ENCODE data around the gene DNAH1.
A peak's percentile ranks its signal among the peaks of the same experiment; 100 is the strongest.

The DNAH1 gene

DNA sequence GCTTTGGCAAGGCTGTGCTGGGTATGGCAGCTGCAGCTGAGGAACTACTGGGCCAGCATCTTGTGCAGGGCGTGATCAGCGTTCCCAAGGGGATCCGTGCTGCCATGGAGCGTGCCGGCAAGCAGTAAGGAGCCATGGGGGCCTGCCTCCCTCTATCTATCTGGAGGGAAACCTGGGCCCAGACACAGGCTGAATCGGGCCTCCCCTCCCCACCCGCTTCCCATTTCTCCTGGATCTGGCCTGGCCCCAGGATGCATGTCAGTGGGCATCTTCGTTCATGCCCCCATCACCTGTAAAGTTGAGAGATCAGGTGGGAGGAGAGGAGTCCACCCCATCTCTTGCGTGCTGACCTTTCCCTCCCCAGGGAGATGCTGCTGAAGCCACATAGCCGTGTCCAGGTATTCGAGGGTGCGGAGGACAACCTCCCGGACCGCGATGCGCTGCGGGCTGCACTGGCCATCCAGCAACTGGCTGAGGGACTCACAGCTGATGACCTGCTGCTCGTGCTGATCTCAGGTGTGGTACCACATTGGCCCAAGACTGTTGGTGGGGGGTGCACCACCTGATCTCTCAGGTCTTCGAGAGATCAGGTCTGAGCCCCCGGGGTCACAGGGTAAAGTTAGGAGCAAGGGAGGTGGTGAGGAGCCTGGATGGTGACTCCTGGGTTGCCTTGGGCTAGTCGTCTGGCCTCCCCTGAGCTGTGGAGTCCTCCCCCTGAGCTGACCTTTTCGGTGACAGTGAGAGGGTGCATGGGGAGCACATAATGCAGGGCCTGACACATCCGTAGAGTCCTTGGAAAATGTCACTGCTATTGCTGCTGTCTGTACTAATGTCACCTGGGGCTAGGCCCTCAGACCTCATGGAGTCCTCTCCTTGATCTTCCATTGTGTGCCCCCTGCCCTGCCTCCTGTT is 25.3 kb upstream of the DNAH1 start:
- DNase-seq, result no peak

DNA sequence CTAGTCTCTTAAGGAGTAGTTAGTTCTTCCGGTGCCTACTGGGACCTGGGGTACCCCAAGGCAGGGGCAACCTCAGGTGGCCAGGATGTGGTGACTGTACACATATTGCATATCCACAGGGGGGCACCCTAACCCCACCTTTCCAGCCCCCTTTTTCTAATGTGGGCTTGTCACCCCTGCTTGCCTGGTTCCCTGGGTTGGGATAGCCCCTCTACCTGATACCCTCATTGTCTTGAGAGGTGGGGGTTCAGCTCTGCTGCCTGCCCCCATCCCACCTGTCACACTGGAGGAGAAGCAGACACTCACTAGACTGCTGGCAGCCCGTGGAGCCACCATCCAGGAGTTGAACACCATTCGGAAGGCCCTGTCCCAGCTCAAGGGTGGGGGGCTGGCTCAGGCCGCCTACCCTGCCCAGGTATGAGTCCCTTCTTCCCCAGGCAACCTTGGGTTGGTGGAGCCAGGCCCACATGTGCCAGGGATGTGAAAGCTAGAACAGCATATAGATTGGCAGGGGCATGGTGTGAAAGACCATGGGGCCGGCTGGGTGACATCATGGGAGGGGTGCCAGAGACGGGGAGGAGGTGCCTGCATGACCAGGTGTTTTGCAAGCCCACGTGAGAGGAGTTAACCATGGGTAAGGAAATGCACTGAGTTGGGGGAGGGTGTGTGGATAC is 24.5 kb upstream of the DNAH1 start:
- peak in 7 of 56 donors; percentile 6 to 40 (median 15) for DNase-seq

DNA sequence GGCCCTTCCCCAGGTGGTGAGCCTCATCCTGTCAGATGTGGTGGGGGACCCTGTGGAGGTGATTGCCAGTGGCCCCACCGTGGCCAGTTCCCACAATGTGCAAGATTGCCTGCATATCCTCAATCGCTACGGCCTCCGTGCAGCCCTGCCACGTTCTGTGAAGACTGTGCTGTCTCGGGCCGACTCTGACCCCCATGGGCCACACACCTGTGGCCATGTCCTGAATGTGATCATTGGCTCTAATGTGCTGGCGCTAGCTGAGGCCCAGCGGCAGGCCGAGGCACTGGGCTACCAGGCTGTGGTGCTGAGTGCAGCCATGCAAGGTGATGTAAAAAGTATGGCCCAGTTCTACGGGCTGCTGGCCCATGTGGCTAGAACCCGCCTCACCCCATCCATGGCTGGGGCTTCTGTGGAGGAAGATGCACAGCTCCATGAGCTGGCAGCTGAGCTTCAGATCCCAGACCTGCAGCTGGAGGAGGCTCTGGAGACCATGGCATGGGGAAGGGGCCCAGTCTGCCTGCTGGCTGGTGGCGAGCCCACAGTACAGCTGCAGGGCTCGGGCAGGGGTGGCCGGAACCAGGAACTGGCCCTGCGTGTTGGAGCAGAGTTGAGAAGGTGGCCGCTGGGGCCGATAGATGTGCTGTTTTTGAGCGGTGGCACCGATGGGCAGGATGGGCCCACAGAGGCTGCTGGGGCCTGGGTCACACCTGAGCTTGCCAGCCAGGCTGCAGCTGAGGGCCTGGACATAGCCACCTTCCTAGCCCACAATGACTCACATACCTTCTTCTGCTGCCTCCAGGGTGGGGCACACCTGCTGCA is 23.7 kb upstream of the DNAH1 start:
- DNase-seq, result no peak

DNA sequence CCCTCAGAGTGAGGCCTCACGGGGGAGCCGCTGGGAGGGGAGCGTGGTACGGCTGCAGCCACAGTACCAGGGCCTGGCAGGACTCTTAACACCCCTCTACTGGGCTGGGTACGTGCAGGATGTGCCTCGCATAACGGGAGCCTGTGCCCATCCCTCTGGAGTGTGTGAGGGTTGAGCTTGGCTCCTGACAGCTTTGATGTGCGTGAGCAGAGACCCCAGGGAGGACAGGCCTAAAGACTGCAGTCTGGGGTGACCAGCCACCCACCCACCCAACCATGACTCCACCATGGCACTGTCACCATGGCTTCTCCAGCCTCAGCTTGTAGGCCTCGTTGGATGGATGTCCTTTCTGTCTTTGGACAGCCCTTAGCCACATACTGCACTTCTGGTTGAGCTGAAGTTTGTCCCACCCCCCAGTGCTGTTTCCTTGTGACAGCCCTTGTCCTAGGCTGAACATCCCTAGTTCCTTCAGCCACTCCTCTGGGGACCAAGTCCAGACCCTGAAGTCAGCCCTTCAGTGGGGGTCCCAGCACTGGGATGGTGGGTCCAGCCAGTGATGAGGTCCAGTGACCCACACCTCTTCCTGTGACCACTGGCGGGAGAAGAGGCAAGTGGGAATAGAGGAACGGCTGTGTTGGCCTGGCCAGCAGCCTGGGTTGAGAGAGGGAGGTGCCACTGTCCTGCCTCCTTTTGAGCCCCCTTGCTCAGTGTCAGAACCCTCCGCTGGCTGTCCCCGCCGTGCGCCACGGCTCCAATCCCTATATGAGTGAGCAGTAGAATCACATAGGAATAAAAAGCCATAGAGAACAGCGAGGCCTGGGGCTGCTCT is 22.4 kb upstream of the DNAH1 start:
- DNase-seq, result no peak

DNA sequence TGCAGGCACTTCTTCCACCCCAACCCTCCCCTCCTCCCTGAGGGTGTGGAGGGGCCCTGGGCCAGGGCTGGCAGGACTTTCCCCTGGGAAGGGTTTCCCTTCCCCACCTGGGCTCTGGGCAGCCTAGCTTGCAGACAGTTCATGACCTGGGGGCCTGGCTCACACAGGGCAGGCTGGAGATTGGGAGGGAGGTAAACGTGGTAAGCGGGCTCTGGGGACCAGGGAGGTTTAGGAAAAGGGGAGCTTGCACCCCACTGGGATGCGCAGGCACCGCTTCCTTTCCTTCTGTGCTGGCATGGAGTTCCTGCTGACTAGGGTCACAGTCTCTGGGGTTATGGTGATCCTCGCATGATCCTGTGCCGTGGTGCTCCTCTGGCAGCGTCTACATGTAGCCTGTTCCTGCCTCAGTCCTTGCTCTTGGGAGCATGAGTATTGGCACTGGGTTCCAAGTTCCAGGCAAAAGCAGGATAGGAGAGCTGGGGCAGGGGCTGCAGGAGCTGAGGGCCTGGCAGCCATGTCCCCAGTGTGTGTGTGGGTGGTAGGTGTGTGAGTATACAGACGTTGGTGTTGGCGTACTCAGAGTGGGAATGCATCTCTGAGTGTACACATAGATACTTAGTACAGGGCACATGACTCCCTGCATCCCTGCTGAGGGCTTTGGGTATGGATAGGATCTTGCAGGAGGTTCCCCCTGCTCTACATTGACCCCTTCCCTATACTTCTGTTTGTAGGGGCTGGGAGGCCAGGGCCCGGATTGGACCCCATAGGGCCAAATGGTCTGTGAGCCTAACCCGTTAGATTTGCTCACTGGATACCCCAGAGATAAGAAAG is 21.6 kb upstream of the DNAH1 start:
- no peak for DNase-seq

DNA sequence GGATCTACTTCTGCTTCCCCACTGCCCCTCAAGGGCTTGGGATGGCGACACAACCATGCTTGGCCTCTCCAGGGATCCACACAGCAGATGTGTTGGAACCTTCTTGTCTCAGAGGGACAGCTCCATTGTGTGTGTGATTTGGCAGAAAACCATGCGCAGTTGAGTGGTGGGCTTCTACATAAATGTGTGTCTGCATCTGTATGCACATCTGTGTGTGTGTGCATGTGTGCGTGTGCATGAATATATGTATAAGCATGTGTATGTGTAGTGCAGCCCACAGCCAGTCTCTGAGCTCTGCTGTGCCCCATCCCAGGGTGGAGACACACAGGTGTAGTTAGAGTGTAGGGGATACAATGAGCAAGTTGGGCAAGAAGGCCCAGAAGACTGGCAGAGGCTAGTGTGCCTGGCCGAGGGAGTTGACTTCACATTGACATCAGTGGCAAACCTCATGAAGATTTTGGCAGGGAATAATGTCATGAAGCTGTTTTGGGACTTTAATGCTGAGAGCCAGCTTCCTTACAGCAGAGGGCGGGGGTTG is 20.4 kb upstream of the DNAH1 start:
- no peak for DNase-seq

DNA sequence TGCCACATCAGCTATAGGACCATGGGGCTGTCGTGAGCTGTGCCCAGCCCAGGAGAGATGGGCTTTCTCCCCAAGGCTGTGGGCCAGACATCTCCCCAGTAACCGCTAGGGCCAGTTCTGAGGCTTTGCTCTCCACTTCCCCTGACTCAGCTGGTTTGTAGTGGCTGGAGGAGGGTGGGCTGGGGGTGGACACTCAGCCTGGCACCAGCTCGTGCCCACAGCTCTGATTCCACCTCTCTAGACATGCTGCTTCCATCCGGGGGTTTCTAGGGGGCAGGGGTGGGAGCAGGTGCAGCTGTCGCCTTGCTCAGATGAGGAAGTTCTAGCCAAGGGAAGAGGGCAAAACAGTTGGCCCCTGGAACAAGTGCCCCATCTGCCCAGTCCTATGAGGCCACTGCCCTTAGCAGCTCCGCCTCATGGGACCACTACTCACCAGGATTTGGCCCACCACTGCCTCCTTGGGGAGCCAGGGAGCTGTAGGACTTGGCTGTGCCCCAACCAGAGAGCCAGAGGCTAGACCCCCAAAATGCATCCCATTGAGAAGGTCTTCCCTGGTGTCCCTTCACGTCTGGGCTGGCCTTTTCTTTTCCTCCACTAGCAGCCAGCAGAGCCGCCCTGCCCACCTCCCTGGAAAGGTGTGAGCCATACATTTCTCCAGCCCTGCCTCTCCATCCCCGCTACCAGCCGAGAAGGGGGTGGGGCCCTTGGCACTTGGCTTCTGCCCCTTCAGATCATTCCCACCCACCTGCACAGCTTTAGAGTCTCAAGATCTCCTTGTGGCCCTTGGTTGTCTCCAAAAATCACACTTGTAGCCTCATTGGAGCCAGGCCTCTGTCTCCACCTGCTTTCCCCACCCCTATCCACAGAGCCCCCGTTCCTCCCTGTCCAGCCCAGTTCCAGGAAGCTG is 18.6 kb upstream of the DNAH1 start:
- no peak for DNase-seq

DNA sequence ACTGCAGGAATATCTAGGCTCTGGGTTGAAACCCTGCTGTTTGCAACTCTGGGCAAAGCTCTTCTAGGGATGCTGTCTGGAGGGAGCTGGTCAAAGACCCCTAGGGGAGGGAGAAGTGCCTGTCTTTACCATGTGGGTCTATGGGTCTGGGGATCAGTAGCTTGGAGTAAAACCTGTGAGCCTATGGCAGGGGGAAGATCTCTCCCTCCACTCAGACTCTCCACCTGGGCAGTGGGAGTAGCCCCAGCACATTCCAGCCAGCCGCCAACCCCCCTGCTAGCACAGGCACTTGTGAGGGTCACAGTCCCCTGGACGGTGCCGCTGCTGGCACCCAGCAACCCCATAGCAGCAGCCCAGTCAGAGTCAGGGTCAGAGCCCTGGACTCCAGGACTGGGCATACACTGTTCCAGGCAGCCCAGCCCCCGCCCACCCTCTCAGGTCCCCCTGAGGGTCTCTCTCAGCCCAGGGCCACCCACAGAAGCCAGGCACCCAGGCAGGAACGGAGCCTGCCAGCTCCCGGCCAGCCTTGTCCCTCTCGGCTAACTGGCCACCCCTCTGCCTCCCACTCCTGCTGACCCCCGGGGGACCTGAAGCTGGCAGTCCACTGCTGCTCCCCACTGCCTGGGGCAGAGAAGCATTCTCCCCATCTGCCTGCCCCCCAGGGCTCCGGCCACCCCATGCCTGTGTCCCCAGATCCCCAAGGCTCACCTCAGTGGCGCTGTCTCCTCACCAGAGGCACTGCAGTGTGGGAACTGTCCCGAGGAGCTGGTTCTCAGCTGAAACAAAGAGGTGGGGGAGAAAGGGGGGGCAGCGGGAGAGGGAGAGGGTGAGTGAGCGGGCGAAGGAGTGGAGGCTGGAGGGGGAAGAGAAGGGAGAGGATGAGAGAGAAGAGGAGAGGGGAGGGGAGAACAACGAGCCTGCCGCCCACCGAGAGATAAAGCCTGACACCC is 17.7 kb upstream of the DNAH1 start:
- DNase-seq, result peak in 1 of 56 donors; percentile 11

DNA sequence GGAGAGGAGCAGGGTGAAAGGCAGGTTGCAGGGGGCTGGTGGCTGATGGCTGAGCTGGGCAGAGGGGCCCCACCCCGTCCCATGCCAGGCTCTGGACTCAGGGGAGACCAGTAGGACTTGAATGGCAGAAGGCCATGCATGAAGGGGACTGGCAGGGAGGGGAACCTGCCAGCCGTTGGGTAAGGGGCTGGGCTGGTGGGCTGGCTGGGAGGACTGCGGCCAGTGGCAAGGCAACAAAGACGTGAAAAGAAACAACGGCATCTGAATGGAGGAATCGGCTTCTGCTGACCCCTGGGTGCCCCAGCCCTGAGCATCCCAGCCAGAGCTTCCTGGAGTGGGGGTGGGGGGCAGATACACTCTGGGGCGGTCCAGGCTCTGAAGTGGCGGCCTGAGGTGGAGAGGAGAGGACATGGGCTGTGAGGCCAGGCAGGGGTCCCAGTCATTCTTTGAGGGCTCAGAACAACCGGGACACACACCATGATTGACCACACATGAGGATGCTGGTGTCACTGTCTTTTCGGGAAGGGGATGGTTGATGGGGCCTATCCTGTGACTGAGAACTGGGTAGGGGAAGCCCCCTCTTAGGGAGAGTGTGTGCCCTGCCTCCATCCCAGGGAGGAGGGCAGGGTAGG is 16.8 kb upstream of the DNAH1 start:
- DNase-seq, result no peak

DNA sequence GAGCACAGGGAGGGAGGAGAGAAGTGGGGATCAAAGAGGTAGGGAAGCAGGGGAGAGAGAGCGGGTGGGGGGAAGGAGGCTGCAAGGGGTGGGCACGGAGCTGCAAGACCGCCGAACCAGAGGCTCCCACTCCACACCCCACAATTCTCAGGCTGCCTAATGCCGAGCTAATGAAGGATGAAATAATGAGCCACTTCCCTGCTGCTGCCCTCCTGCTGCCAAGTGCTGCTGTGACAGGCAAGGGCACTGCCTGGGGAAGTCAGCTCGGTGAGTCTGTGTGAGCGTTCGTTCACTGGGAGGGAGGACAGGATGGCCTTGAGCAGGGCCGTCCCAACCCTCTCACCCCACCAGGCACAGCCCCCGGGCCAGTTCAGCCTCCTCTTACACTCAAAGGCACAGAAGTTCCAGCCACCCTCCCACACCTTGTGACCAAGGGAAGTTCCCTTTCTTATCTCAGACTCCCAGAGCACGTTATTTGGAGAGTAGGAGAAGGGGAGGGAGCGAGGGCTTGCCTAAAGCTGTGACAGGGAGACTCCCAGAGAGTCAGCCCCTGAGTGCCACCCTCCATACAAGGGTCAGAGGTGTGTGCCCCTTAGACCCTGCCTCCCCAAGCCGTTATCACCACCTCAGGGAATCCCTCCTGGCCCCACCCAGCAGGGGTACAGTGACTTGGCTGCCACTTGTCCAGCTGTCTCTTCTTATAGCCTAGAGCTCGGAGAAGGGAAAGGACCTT is 16.1 kb upstream of the DNAH1 start:
- peak in 1 of 56 donors; percentile 18 for DNase-seq

DNA sequence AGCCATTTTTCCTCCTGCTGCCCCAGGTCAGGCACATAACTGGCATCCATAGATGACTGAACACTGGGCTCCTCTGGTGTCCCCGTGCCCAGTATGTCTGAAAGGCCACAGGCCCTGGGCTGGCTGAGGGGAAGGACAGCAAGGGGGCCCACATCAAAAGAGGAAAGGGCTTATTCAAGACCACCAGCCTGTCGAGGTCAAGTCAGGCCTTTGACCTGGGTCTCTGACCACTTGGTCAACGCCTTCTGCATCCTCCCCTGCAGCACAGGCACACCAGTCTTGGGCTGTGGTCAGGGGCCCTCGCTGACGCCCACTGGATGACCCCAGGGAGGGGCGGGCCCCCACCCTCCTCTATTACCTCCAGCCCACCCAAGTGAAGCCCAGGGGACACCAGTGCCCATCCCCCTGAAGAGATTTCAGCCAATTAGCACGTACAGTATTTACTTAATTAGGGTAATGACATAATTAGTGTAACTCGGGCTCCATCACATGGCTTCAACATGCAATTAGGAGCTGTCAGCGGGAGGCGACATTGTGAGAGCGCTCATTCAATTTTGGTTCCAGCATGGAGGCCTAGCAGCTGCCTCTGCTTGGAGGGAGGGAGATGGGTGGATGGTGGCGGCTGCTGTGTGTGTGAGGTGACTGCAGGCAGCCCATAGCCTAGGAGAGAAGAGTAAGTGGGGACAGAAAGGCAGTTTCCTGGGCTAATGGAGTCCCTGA is 13.5 kb upstream of the DNAH1 start:
- no peak for DNase-seq

DNA sequence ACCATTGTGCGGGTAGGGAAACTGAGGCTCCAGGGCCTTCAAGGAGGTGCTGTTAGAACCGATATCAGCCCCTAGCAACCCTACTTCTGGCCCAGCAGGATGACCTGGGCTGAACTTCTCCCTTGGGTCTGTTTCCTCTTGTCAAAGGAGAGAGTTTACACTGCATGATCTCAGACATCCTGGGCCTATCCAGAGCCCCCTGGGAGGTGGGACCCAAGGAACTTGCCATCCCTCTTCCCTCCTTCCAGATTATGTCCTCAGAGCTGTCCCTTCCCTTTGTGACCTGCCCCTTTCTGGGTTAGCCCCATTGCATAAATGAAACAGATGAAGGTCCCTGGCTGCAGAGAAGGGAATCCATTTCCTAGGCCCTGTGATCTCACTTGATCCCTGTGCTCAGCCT is 12.3 kb upstream of the DNAH1 start:
- no peak for DNase-seq

DNA sequence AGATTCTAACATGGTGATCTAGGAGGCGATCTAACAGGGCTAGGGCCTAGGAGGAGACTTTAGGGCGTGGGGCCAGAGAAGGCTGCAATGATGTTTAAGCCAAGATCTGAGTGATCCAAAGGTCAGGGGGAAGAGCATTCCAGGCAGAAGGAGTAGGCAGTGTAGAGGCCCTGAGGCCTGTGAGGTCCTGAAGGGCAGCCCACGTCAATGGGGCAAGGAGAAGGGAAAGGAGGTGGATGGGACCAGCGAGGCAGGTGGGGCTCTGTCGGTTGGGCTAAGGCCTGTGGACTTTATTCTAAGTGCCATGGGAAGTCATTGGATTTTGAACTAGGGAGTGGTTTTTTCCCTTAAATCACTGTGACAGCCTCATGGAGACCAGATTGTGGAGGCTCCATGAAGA is 10.2 kb upstream of the DNAH1 start:
- no peak for DNase-seq

DNA sequence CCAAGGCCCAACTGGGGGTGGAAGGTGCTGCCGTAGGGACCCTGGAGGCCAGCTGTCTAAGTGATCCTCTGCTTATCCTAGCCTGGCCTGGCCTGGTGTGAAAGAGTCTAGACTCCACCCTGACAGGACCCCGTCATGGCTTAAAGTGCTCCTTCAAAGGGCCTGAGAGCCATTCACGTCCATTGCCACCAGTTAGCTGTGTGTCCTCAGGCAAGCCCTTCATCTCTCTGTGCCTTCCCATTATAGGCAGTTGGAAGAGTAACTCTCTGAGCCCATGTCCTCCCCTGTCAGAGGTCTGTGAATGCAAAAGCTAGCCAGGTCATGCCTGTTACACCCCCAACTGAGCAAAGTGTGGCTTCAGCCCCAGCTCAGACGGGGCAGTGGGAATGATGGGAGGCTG is 9.1 kb upstream of the DNAH1 start:
- DNase-seq, result no peak

DNA sequence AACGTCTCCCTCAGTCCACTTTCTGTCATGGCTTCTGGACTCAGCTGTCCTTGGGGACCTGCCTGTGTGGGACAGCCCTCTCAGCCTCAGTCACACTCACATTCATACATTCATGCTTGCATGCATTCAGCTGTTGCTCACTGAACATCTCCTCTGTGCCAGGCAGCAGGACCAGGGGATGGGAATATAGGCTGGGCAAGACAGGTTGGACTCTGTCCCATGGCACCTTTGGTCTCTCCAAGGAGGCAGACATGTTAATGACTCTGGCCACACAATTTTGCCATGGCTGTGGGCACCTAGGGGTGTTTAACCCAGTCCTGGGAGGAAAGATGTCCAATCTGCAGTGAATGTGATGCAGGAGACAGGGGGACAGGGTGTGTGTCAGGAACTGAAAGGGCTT is 7.8 kb upstream of the DNAH1 start:
- DNase-seq, result no peak

Measured in nucleus accumbens (tissue), 56 donors.